GM10248 (cell line): ENCODE data around the gene NAP1L5.

Experiments
- CTCF ChIA-PET: fragments of 300-600 bp; sonication (Branson Sonifier 250); formaldehyde crosslinking; extraction: SDS; loops from one replicate; lab custom pipeline; 2021; ENCODE audit warnings: antibody characterized with exemption; lab: Yijun Ruan, JAX
- POLR2A ChIA-PET: fragments of 350-650 bp; sonication (Branson Sonifier 250); formaldehyde crosslinking; extraction: SDS; loops from one replicate; lab custom pipeline; 2020; ENCODE audit warnings: antibody characterized with exemption; lab: Yijun Ruan, JAX
- DNase-seq: peaks from one replicate; pipeline ENCODE4 v3.0.0; 2012; ENCODE audit errors: extremely low spot score
- TF ChIP-seq, protein P1 (sequence below): IDR thresholded peaks from 2 replicates; pipeline ENCODE4 v1.5.1; 2012; ENCODE audit warnings: mild to moderate bottlenecking, low read depth; ENCODE audit errors: extremely low read depth, missing control alignments, control extremely low read depth

The NAP1L5 gene

GRCh38 chr4:88734403-88734949, 36.8 kb upstream of the NAP1L5 start:
- ChIA-PET POLR2A (no interaction called here), CTCF (interaction anchor here (1.2 kb wide), 1 partner anchor 13 kb away, joined by 3 read pairs; no protein-coding TSS in a partner anchor)
- DNase-seq: no peak
- TF ChIP-seq, protein P1, sequence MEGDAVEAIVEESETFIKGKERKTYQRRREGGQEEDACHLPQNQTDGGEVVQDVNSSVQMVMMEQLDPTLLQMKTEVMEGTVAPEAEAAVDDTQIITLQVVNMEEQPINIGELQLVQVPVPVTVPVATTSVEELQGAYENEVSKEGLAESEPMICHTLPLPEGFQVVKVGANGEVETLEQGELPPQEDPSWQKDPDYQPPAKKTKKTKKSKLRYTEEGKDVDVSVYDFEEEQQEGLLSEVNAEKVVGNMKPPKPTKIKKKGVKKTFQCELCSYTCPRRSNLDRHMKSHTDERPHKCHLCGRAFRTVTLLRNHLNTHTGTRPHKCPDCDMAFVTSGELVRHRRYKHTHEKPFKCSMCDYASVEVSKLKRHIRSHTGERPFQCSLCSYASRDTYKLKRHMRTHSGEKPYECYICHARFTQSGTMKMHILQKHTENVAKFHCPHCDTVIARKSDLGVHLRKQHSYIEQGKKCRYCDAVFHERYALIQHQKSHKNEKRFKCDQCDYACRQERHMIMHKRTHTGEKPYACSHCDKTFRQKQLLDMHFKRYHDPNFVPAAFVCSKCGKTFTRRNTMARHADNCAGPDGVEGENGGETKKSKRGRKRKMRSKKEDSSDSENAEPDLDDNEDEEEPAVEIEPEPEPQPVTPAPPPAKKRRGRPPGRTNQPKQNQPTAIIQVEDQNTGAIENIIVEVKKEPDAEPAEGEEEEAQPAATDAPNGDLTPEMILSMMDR: no peak

DNA sequence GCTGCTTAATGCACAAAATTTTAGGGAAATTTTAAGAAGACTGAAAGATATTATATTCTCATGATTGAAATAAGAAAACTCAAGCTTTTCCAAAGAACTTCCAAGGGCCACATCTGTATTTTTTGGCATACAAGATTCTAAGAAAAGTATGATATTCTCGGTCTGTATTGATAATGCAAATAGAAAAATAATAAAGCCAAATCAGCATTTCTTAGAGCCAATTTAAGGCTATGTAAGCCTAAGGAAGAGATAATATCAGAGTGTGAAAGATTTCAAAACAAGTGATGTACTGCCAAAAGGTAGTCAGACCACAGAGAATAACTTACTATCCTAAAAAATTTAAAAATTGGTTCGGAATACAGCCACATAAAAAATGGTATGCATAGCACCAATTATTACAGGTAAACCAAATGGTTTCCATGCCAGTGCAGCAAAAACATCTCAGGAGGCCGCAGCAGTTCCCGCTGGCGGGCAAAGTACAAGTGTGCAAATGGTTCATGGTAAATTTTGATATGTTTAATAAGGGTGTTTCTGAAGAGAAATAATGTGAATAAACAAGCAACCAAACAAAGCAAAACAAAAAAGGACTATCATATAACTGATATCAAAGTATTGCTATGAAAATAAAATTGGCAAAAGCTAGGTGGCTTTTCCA, 35.2 kb upstream of the NAP1L5 start:
- no peak for DNase-seq
- TF ChIP-seq, protein P1: no peak
- ChIA-PET CTCF (interaction anchor here (1.2 kb wide), 1 partner anchor 14 kb away, joined by 3 read pairs; no protein-coding TSS in a partner anchor), POLR2A (no interaction called here)

DNA sequence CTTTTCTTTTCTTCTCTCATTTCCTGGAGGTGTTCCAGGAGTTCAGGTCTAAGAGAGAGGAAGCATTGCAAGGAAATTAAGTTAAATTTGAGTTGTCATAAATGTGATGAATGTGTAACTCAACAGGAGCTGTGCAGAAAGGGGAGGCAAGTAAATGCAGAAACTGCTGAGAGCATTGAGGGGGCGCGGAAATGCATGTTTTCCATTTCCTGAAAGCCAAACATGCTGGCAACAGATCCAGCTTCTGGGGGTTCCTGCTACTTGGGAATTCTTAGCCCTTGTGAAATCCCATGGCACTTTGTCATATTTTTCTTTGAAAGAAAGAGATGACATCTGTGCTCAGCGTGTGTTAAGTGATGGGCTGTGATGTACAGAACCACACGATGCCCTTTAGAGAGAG, 33.8 kb upstream of the NAP1L5 start:
- POLR2A ChIA-PET: no interaction called here
- DNase-seq: no peak
- TF ChIP-seq, protein P1: no peak
- CTCF ChIA-PET: no interaction called here

DNA sequence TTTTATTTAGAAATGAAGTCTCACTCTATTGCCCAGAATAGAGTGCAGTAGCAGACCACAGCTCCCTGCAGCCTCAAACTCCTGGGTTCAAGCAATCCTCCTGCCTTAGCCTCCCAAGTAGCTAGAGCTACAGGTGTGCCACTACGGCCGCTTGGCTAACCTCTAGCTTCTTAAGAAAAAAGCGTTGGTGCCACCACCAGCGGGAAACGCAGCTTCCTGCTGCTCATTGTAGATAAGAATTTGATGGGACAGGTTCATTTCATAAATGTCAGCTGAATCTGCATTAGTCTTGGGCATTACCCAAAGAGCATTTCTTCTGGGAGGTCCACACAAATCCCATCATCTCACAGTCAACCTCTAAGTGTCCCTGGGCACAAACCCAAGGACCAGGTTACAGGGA, 33.2 kb upstream of the NAP1L5 start:
- no peak for DNase-seq
- CTCF ChIA-PET: no interaction called here
- TF ChIP-seq, protein P1: no peak
- POLR2A ChIA-PET: no interaction called here

DNA sequence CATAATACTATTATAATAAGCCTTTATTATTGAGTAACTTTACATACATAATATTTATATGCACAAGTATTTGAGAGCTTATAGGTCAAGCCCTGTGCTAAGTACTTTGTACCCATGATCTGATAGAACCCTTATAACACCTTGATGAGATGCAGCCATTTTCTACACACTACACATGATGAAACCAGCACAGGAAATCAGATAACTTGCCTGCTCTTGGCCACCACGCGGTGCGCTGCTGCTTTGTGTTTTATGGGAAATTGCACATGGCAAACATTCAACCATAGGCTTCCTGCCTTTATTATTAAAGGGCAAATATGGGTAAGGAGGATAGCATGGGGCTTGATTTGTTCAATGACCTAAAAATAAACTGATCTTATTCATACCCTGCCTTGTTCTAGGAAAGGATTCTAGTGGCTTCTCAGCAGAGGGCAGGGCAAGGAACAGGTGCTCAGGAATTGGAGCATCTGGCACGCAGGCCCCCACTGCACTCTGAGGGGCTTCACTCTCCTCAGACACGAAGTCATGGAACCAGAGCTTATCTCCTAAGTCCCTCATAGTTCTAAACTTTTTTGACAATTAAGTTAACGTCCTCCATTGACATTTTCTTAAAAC, 31.6 kb upstream of the NAP1L5 start:
- POLR2A ChIA-PET: no interaction called here
- TF ChIP-seq, protein P1: no peak
- CTCF ChIA-PET: no interaction called here
- no peak for DNase-seq

DNA sequence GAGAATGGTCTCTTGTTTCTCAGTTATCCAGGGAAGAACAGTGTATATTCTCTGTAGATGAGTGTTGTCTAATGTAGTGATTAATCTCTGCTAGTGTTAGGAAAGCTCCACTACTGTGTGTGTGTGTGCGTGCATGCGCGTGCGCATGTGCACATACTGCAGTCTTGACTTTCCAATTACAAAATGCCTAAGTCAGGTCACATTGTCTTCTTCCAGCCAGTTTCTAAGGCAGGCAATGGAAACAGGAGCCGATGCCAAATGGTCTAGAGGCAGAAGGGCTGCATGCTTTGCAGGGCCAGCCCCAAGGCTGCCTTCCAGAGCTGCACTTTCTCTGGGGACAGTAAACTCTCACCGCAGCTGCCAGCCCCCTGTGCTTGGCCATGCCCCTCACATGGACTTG, 30.5 kb upstream of the NAP1L5 start:
- POLR2A ChIA-PET: no interaction called here
- TF ChIP-seq, protein P1: no peak
- DNase-seq: no peak
- CTCF ChIA-PET: no interaction called here
